Activated naive CD8-positive, alpha-beta T cell treated with anti-CD3 and anti-CD28 coated beads, Interleukin-2, amount 10 ng/mL, durations not matched to agents 7 days and 5 days (primary cell): ENCODE results near the gene UBE2L6. TPM values are rescaled to one million over a fixed set of nuclear protein-coding genes. Genes with fewer than 3 reads are reported as not detected.

Experiments
- ATAC-seq: fragments of 150-1000 bp; cut with Tn5 transposase; one replicate; pipeline ENCODE4 v1.10.0; 2021; ENCODE audit warnings: low read depth, moderate library complexity
- POLR2A ChIA-PET: fragments of 350-600 bp; sonication (Branson Sonifier 250); formaldehyde crosslinking; loops from one replicate; lab custom pipeline; 2021; ENCODE audit warnings: antibody characterized with exemption; lab: Charles Lee
- DNase-seq: peaks from one replicate; pipeline ENCODE4 v3.0.0; 2021
- H3K27ac Mint-ChIP-seq: one replicate; pipeline ENCODE4 v1.8.0; 2022; ENCODE audit warnings: mild to moderate bottlenecking, mixed read lengths
- H3K27me3 Mint-ChIP-seq: one replicate; pipeline ENCODE4 v1.8.0; 2022; ENCODE audit warnings: mild to moderate bottlenecking, moderate library complexity, mixed read lengths
- H3K36me3 Mint-ChIP-seq: one replicate; pipeline ENCODE4 v1.8.0; 2021; ENCODE audit warnings: mild to moderate bottlenecking, mixed read lengths
- H3K4me1 Mint-ChIP-seq: one replicate; pipeline ENCODE4 v1.8.0; 2021; ENCODE audit warnings: mixed read lengths
- H3K4me3 Mint-ChIP-seq: one replicate; pipeline ENCODE4 v1.8.0; 2022; ENCODE audit warnings: mild to moderate bottlenecking, moderate library complexity, mixed read lengths
- H3K9me3 Mint-ChIP-seq: one replicate; pipeline ENCODE4 v1.8.0; 2021; ENCODE audit warnings: mixed read lengths
- total RNA-seq, 2 experiments: library from RNA; stranded (reverse); gene quantifications; one replicate each; pipeline ENCODE4 v1.2.3, GENCODE V29; 2021

UBE2L6 gene
- 100 to 1,000 TPM; 220 to 221 TPM for total RNA-seq

- Mint-ChIP-seq H3K27ac (peak within 1 kb of the TSS; percentile 97), H3K36me3 (peaks cover 23% of the 10 kb centered on the region), H3K4me1 (peaks cover 39% of the 10 kb centered on the region), H3K9me3 (no peaks in the 10 kb centered on the region), H3K4me3 (peak within 1 kb of the TSS; percentile 97), H3K27me3 (no peaks in the 10 kb centered on the region)
- ATAC-seq (peak; percentile 80), DNase-seq (peak; percentile 94)
- POLR2A ChIA-PET = interaction anchor here (0.6 to 2.3 kb wide), 13 partner anchors 19 to 242 kb away, joined by 3 to 29 read pairs (median 5); partner anchors contain the start of genes CLP1, SELENOH and TIMM10
Observed at GRCh38 chr11:57567515-57568329, at the start of gene UBE2L6. TSS of gene UBE2L6 (minus strand) at chr11:57567672. CDS start at chr11:57567611, 61 bp downstream.

GRCh38 chr11:57616595-57616994 lies 49.1 kb upstream of the UBE2L6 start:
- peaks cover 8% of the 10 kb centered on the region for H3K27me3 Mint-ChIP-seq
- no peak overlapping the region for H3K27ac Mint-ChIP-seq
- H3K9me3 Mint-ChIP-seq = peaks cover 5% of the 10 kb centered on the region
- POLR2A ChIA-PET = no interaction called here
- H3K4me3 Mint-ChIP-seq = no peak overlapping the region
- H3K36me3 Mint-ChIP-seq = no peaks in the 10 kb centered on the region
- ATAC-seq (no peak), DNase-seq (no peak)
- no peaks in the 10 kb centered on the region for H3K4me1 Mint-ChIP-seq

DNA sequence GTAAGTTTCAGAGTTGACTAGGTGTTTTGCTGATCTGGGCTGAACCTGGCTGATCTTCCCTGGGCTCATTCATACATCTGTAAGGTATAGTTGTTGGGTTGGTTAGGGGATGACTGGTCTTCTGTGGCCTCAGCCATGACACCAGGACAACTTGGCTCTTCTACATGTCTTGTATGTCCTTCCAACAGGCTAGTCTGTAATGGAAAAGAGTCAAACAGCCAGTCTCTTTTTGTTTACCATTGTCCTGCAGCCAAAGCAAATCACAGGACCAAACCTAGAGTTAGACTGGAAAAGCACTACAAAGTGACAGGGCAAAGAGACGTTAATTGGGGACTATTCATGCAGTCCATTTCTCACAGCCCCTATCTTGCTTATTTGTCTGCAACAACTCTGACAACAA lies 47.8 kb upstream of the UBE2L6 start:
- Mint-ChIP-seq H3K27ac (no peak overlapping the region), H3K4me1 (no peaks in the 10 kb centered on the region), H3K27me3 (peaks cover 11% of the 10 kb centered on the region), H3K9me3 (peaks cover 5% of the 10 kb centered on the region), H3K36me3 (no peaks in the 10 kb centered on the region), H3K4me3 (no peak overlapping the region)
- ATAC-seq = no peak
- POLR2A ChIA-PET = no interaction called here
- DNase-seq = no peak

GRCh38 chr11:57614234-57614772 lies 46.8 kb upstream of the UBE2L6 start:
- ATAC-seq = no peak
- Mint-ChIP-seq H3K27me3 (peaks cover 18% of the 10 kb centered on the region), H3K4me1 (no peaks in the 10 kb centered on the region), H3K27ac (no peak overlapping the region), H3K9me3 (peaks cover 2% of the 10 kb centered on the region), H3K36me3 (no peaks in the 10 kb centered on the region), H3K4me3 (no peak overlapping the region)
- POLR2A ChIA-PET = interaction anchor here (0.6 kb wide), 1 partner anchor 39 kb away, joined by 5 read pairs; no protein-coding TSS in a partner anchor
- DNase-seq = no peak

DNA sequence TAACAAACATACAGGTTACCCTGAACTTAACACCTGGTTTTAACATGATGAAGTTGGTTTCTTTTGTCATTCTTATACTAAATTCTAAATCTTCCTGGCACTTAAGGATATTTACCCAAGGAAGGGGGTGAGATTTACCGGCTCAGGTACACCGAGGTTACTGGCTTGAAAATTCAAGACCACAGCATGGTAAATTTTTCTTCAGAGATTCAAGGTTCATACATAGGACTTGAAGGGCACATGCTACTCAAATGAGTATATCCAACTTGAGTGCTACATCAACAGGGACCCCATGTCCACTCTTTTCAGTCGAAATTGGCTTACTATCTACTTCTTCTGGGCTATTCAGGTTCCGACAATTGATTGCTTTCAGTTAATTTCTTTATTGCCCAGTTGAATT lies 42.7 kb upstream of the UBE2L6 start:
- no peaks in the 10 kb centered on the region for H3K36me3 Mint-ChIP-seq
- DNase-seq = no peak
- no peaks in the 10 kb centered on the region for H3K4me1 Mint-ChIP-seq
- no peak for ATAC-seq
- H3K9me3 Mint-ChIP-seq = no peaks in the 10 kb centered on the region
- POLR2A ChIA-PET = no interaction called here
- peaks cover 27% of the 10 kb centered on the region for H3K27me3 Mint-ChIP-seq
- no peak overlapping the region for H3K27ac Mint-ChIP-seq
- no peak overlapping the region for H3K4me3 Mint-ChIP-seq

GRCh38 chr11:57605028-57605420 lies 37.6 kb upstream of the UBE2L6 start:
- Mint-ChIP-seq H3K4me1 (no peaks in the 10 kb centered on the region), H3K9me3 (no peaks in the 10 kb centered on the region), H3K27ac (no peak overlapping the region), H3K4me3 (no peak overlapping the region), H3K36me3 (no peaks in the 10 kb centered on the region), H3K27me3 (peaks cover 26% of the 10 kb centered on the region)
- DNase-seq (no peak), ATAC-seq (no peak)
- POLR2A ChIA-PET = no interaction called here

- no peak for DNase-seq
- no peak for ATAC-seq
- H3K27ac Mint-ChIP-seq = no peak overlapping the region
Observed at GRCh38 chr11:57604296-57605027, 37.0 kb upstream of the UBE2L6 start.

GRCh38 chr11:57601297-57601696 lies 33.8 kb upstream of the UBE2L6 start:
- H3K4me1 Mint-ChIP-seq = peaks cover 2% of the 10 kb centered on the region
- no peaks in the 10 kb centered on the region for H3K36me3 Mint-ChIP-seq
- peaks cover 46% of the 10 kb centered on the region for H3K27me3 Mint-ChIP-seq
- no peak overlapping the region for H3K27ac Mint-ChIP-seq
- DNase-seq = no peak
- no peak overlapping the region for H3K4me3 Mint-ChIP-seq
- ATAC-seq = no peak
- POLR2A ChIA-PET = interaction anchor here (0.7 kb wide), 1 partner anchor 38 kb away, joined by 3 read pairs; no protein-coding TSS in a partner anchor
- no peaks in the 10 kb centered on the region for H3K9me3 Mint-ChIP-seq

More at GRCh38 chr11:57604296-57605027, 37.0 kb upstream of the UBE2L6 start:
- Mint-ChIP-seq H3K4me3 (no peak overlapping the region), H3K4me1 (no peaks in the 10 kb centered on the region), H3K27me3 (peaks cover 27% of the 10 kb centered on the region), H3K9me3 (no peaks in the 10 kb centered on the region), H3K36me3 (no peaks in the 10 kb centered on the region)
- POLR2A ChIA-PET = no interaction called here

DNA sequence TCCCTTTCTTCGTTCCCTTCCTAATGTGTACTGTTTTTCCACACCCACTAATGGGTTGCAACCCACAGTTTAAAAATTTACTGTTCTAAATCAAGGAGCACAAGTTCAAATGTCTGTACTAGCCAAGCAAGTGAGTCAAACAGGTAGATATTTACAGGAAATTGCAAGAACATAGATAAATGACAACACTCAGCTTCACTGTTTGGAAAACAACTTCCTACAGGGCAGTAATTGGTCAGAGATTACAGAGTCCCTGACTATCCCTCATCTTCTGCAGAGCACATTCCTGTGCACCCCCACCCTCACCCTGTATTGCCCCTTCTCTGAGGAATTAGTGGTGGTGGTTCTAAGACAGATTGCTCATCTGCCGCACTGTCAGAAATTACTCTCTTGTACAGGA lies 31.9 kb upstream of the UBE2L6 start:
- no peaks in the 10 kb centered on the region for H3K9me3 Mint-ChIP-seq

DNA sequence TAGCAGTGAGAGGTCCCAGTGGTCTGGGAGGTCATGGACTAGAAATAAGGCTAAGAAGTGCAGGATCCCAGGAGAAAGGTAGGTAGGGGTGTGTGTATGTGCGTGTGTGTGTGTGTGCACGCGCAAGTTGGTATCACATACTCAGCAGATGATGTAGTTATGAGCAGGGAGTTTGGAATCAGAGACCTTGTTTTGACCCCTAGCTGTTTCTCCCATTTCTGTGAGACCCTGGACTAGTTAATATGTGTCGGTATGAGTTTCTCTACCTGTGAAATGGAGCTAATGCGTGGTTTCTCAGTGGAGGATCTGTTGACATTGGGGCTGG lies 31.3 kb upstream of the UBE2L6 start:
- DNase-seq (no peak), ATAC-seq (no peak)
- H3K4me3 Mint-ChIP-seq = no peak overlapping the region
- H3K36me3 Mint-ChIP-seq = no peaks in the 10 kb centered on the region
- H3K4me1 Mint-ChIP-seq = peaks cover 2% of the 10 kb centered on the region
- POLR2A ChIA-PET = interaction anchor here (0.6 kb wide), 1 partner anchor 37 kb away, joined by 5 read pairs; no protein-coding TSS in a partner anchor
- no peak overlapping the region for H3K27ac Mint-ChIP-seq
- H3K9me3 Mint-ChIP-seq = no peaks in the 10 kb centered on the region
- H3K27me3 Mint-ChIP-seq = peaks cover 53% of the 10 kb centered on the region

More for the DNA sequence above, 31.9 kb upstream of the UBE2L6 start:
- ATAC-seq (no peak), DNase-seq (no peak)
- no peaks in the 10 kb centered on the region for H3K36me3 Mint-ChIP-seq
- POLR2A ChIA-PET = no interaction called here
- H3K4me1 Mint-ChIP-seq = peaks cover 2% of the 10 kb centered on the region
- no peak overlapping the region for H3K4me3 Mint-ChIP-seq
- H3K27ac Mint-ChIP-seq = no peak overlapping the region
- H3K27me3 Mint-ChIP-seq = peaks cover 48% of the 10 kb centered on the region

GRCh38 chr11:57597916-57598830 lies 30.7 kb upstream of the UBE2L6 start:
- H3K27me3 Mint-ChIP-seq = peaks cover 53% of the 10 kb centered on the region
- peak overlapping the region; percentile 12 for H3K4me3 Mint-ChIP-seq
- H3K9me3 Mint-ChIP-seq = no peaks in the 10 kb centered on the region
- no peak for DNase-seq
- peaks cover 2% of the 10 kb centered on the region for H3K4me1 Mint-ChIP-seq
- ATAC-seq = no peak
- POLR2A ChIA-PET = interaction anchor here (0.6 kb wide), 1 partner anchor 38 kb away, joined by 5 read pairs; no protein-coding TSS in a partner anchor
- no peaks in the 10 kb centered on the region for H3K36me3 Mint-ChIP-seq
- no peak overlapping the region for H3K27ac Mint-ChIP-seq

DNA sequence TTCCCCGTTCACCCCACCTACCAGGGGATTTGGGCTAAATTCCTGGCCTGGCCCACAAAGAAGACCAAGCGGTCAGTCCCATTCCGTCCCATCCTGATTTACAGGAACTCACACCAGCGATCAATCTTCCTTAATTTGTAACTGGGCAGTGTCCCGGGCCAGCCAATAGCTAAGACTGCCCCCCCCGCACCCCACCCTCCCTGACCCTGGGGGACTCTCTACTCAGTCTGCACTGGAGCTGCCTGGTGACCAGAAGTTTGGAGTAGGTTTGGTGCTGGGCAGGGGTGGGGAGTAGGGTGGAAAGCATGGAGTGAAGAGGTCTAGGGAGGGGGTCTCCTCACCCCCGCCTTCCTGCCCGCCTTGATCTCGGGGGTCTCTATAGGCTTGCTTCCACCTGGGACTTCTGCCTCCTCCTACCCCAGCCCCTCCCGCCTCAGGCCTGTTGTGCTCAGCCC lies 30.0 kb upstream of the UBE2L6 start, which contains the start of gene SERPING1:
Gene SERPING1 (plus strand): TSS at position 225 of the 455 bp plus-strand sequence. CDS start 586 bp downstream, outside the sequence.
- DNase-seq (no peak), ATAC-seq (no peak)
- H3K36me3 Mint-ChIP-seq = no peaks in the 10 kb centered on the region
- no peak within 1 kb of the TSS for H3K27ac Mint-ChIP-seq
- peak within 1 kb of the TSS; percentile 12 for H3K4me3 Mint-ChIP-seq
- H3K9me3 Mint-ChIP-seq = no peaks in the 10 kb centered on the region
- peaks cover 2% of the 10 kb centered on the region for H3K4me1 Mint-ChIP-seq
- POLR2A ChIA-PET = no interaction called here
- H3K27me3 Mint-ChIP-seq = peaks cover 53% of the 10 kb centered on the region
